HG03469 (cell line): ENCODE results near the gene PSD4.

Source experiments
- ATAC-seq: cut with Tn5 transposase; IDR thresholded peaks from one replicate; pipeline ENCODE4 v1.9.1; 2021; ENCODE audit warnings: mild to moderate bottlenecking, moderate library complexity, moderate number of reproducible peaks; ENCODE audit not compliant: unreplicated experiment

PSD4 gene

DNA sequence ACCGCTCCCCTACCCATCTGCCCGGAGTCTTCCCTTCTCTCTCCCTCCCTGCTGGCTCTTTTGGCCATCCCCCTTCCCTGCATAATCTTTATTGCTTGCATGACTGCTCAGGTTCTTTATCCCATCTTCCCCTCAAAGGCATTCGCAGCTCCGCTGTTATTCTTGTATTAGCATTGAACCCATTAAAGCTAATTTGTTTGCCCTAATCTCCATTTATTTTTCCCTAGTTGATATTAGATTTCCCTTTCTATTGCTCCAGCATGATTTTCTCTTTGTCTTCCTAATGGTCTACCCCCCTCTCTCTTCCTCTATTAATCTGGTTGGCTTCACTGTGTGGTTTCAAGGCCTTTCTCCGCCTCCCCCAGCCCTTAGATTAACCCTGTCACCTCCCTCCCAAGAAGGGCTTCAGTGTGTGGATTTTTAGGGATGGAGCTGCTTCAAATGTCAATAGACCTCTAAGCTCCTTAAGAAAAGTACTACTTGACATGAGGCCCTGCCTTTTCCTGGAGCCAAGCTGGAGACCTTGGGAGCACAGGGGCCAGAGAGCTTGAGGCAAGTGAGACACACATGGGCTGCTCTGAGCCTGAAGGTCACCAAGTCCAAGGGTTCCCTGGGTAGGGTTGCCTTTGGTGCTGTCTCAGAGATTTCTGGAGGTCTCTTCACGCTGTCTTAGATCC is 84.8 kb downstream of the PSD4 start:
- no peak for ATAC-seq
